GM18519 (cell line): Measurements from ENCODE around the gene NOC2L.
"Not testable (repeated sequence)": the region's sequence is repeated elsewhere in the genome, so short reads cannot be mapped to it uniquely, and the experiment has no call there.

Experiments
- ATAC-seq: cut with Tn5 transposase; IDR thresholded peaks from one replicate; pipeline ENCODE4 v1.9.1; 2021; ENCODE audit warnings: mild to moderate bottlenecking, moderate library complexity; ENCODE audit not compliant: unreplicated experiment, low FRiP score

Gene NOC2L

GRCh38 chr1:963746-964525 lies 4.9 kb upstream of the NOC2L start:
- no peak for ATAC-seq

- ATAC-seq, result no peak
These were observed 4.2 kb upstream of the NOC2L start for GRCh38 chr1:963301-963651.

- ATAC-seq, result no peak
These were observed 3.6 kb upstream of the NOC2L start for GRCh38 chr1:962381-963300.

GRCh38 chr1:961132-961669 lies 2.1 kb upstream of the NOC2L start:
- no peak for ATAC-seq

GRCh38 chr1:960363-961131 lies 1.5 kb upstream of the NOC2L start, which contains the start of gene KLHL17:
TSS of gene KLHL17 (plus strand) at chr1:960584. CDS start at chr1:960694, 110 bp downstream.
- ATAC-seq, result no peak

GRCh38 chr1:959731-960362 lies 791 bp upstream of the NOC2L start:
- ATAC-seq, result no peak

GRCh38 chr1:956636-957035 lies 2.4 kb downstream of the NOC2L start:
- no peak for ATAC-seq

- ATAC-seq, result no peak
These were observed 3.6 kb downstream of the NOC2L start for GRCh38 chr1:955474-955873.

GRCh38 chr1:954927-955326 lies 4.1 kb downstream of the NOC2L start:
- ATAC-seq, result no peak

- ATAC-seq, result no peak
These were observed 5.3 kb downstream of the NOC2L start for GRCh38 chr1:953524-954320.

- ATAC-seq, result no peak
These were observed 6.5 kb downstream of the NOC2L start for GRCh38 chr1:952603-953002.

- ATAC-seq, result no peak
These were observed 6.9 kb downstream of the NOC2L start for GRCh38 chr1:952201-952600.

GRCh38 chr1:951364-951763 lies 7.7 kb downstream of the NOC2L start:
- ATAC-seq, result no peak

GRCh38 chr1:950881-951280 lies 8.2 kb downstream of the NOC2L start:
- no peak for ATAC-seq

GRCh38 chr1:950268-950667 lies 8.8 kb downstream of the NOC2L start:
- ATAC-seq, result no peak

- ATAC-seq, result no peak
These were observed 11.1 kb downstream of the NOC2L start for GRCh38 chr1:947958-948357.

GRCh38 chr1:946811-947210 lies 12.2 kb downstream of the NOC2L start:
- not testable (repeated sequence) for ATAC-seq

GRCh38 chr1:945688-946556 lies 13.1 kb downstream of the NOC2L start:
- no peak for ATAC-seq
